ENCODE results near the gene METTL15.

METTL15 gene

GRCh38 chr11:28223994-28224393 is 115.8 kb downstream of the METTL15 start:
- H3K9me3 ChIP-seq (ENCODE audit: low read length), result no peaks in the 10 kb centered on the region
- H2AFZ ChIP-seq (ENCODE audit: low read length), result no peak overlapping the region
- no peaks in the 10 kb centered on the region for H3F3A ChIP-seq (ENCODE audit: insufficient read depth, low read length)
- H3K9ac ChIP-seq (ENCODE audit: low read length), result no peak overlapping the region
- no peaks in the 10 kb centered on the region for H3K9me2 ChIP-seq (ENCODE audit: low read depth, low read length)
- no peaks in the 10 kb centered on the region for H4K20me1 ChIP-seq (ENCODE audit: insufficient read depth, low read length)
- no peaks in the 10 kb centered on the region for H3K36me3 ChIP-seq (ENCODE audit: insufficient read depth, low read length)
- no peaks in the 10 kb centered on the region for H3K27me3 ChIP-seq (ENCODE audit: insufficient read depth, low read length)
- no peak overlapping the region for H3K4me2 ChIP-seq (ENCODE audit: low read length)
- no peaks in the 10 kb centered on the region for H3K4me1 ChIP-seq (ENCODE audit: insufficient read depth, low read length, severe bottlenecking)
- H3K79me2 ChIP-seq (ENCODE audit: insufficient read depth, low read length), result no peaks in the 10 kb centered on the region
- no peak overlapping the region for H3K4me3 ChIP-seq (ENCODE audit: low read depth, low read length, poor library complexity, severe bottlenecking)
- TF ChIP-seq CTCF (IDR thresholded peaks at IDR 0.05; ENCODE audit: low read length), result no peak
- TF ChIP-seq EZH2 (IDR thresholded peaks at IDR 0.05; ENCODE audit: borderline replicate concordance, low read length), result no peak
- H3K27ac ChIP-seq (ENCODE audit: low read depth, low read length, poor library complexity, severe bottlenecking), result no peak overlapping the region

GRCh38 chr11:28227460-28227859 is 119.3 kb downstream of the METTL15 start:
- H2AFZ ChIP-seq (ENCODE audit: low read length), result no peak overlapping the region
- H3F3A ChIP-seq (ENCODE audit: insufficient read depth, low read length), result no peaks in the 10 kb centered on the region
- H3K27ac ChIP-seq (ENCODE audit: low read depth, low read length, poor library complexity, severe bottlenecking), result no peak overlapping the region
- no peaks in the 10 kb centered on the region for H3K27me3 ChIP-seq (ENCODE audit: insufficient read depth, low read length)
- H3K9me2 ChIP-seq (ENCODE audit: low read depth, low read length), result no peaks in the 10 kb centered on the region
- no peaks in the 10 kb centered on the region for H3K9me3 ChIP-seq (ENCODE audit: low read length)
- no peaks in the 10 kb centered on the region; the same call in 1 of the 2 replicates for H3K36me3 ChIP-seq (ENCODE audit: insufficient read depth, low read length)
- H3K4me3 ChIP-seq (ENCODE audit: low read depth, low read length, poor library complexity, severe bottlenecking), result no peak overlapping the region
- TF ChIP-seq CTCF (IDR thresholded peaks at IDR 0.05; ENCODE audit: low read length), result no peak
- TF ChIP-seq EZH2 (IDR thresholded peaks at IDR 0.05; ENCODE audit: borderline replicate concordance, low read length), result no peak
- no peaks in the 10 kb centered on the region for H4K20me1 ChIP-seq (ENCODE audit: insufficient read depth, low read length)
- no peaks in the 10 kb centered on the region for H3K4me1 ChIP-seq (ENCODE audit: insufficient read depth, low read length, severe bottlenecking)
- H3K9ac ChIP-seq (ENCODE audit: low read length), result no peak overlapping the region
- peaks cover 3% of the 10 kb centered on the region; the same call in 1 of the 2 replicates for H3K79me2 ChIP-seq (ENCODE audit: insufficient read depth, low read length)
- no peak overlapping the region for H3K4me2 ChIP-seq (ENCODE audit: low read length)

GRCh38 chr11:28228196-28228895 is 120.2 kb downstream of the METTL15 start:
- Histone ChIP-seq H3K27ac (ENCODE audit: low read depth, low read length, poor library complexity, severe bottlenecking) (no peak overlapping the region), H3K9ac (ENCODE audit: low read length) (no peak overlapping the region), H3K27me3 (ENCODE audit: insufficient read depth, low read length) (no peaks in the 10 kb centered on the region), H3K36me3 (ENCODE audit: insufficient read depth, low read length) (no peaks in the 10 kb centered on the region; the same call in 1 of the 2 replicates), H3F3A (ENCODE audit: insufficient read depth, low read length) (no peaks in the 10 kb centered on the region), H3K9me3 (ENCODE audit: low read length) (no peaks in the 10 kb centered on the region), H3K4me3 (ENCODE audit: low read depth, low read length, poor library complexity, severe bottlenecking) (no peak overlapping the region), H3K4me1 (ENCODE audit: insufficient read depth, low read length, severe bottlenecking) (no peaks in the 10 kb centered on the region), H3K9me2 (ENCODE audit: low read depth, low read length) (no peaks in the 10 kb centered on the region), H3K4me2 (ENCODE audit: low read length) (no peak overlapping the region), H2AFZ (ENCODE audit: low read length) (no peak overlapping the region), H3K79me2 (ENCODE audit: insufficient read depth, low read length) (peaks cover 3% of the 10 kb centered on the region; the same call in 1 of the 2 replicates), H4K20me1 (ENCODE audit: insufficient read depth, low read length) (no peaks in the 10 kb centered on the region)
- no peak for TF ChIP-seq CTCF (IDR thresholded peaks at IDR 0.05; ENCODE audit: low read length)
- TF ChIP-seq EZH2 (IDR thresholded peaks at IDR 0.05; ENCODE audit: borderline replicate concordance, low read length), result no peak

All from OCI-LY1 (cell line).